Osteocyte (in vitro differentiated cells): ENCODE measurements around the gene FHIT. TPM values are rescaled to one million over a fixed set of nuclear protein-coding genes. Genes with fewer than 3 reads are reported as not detected.

ENCODE experiments used
- DNase-seq: peaks from one replicate; pipeline ENCODE4 v3.0.0; 2021; ENCODE audit warnings: mixed read lengths; ENCODE audit not compliant: unreplicated experiment; ENCODE audit errors: extremely low spot score
- H3K27ac Mint-ChIP-seq: one replicate; pipeline ENCODE4 v1.8.0; 2021; ENCODE audit warnings: mild to moderate bottlenecking, mixed read lengths; ENCODE audit not compliant: unreplicated experiment
- H3K27me3 Mint-ChIP-seq: one replicate; pipeline ENCODE4 v1.8.0; 2021; ENCODE audit warnings: mixed read lengths; ENCODE audit not compliant: unreplicated experiment
- H3K36me3 Mint-ChIP-seq: one replicate; pipeline ENCODE4 v1.8.0; 2021; ENCODE audit warnings: mixed read lengths; ENCODE audit not compliant: unreplicated experiment
- H3K4me1 Mint-ChIP-seq: one replicate; pipeline ENCODE4 v1.8.0; 2021; ENCODE audit warnings: mixed read lengths; ENCODE audit not compliant: unreplicated experiment
- H3K4me3 Mint-ChIP-seq: one replicate; pipeline ENCODE4 v1.8.0; 2021; ENCODE audit warnings: mild to moderate bottlenecking, moderate library complexity, mixed read lengths; ENCODE audit not compliant: unreplicated experiment
- H3K9me3 Mint-ChIP-seq: one replicate; pipeline ENCODE4 v1.8.0; 2021; ENCODE audit warnings: mixed read lengths; ENCODE audit not compliant: unreplicated experiment
- total RNA-seq: library from RNA; stranded (reverse); gene quantifications from 2 replicates; pipeline ENCODE4 v1.2.1, GENCODE V29; 2021
- TF ChIP-seq, protein P1 (sequence below): fragments of 200-600 bp; sonication (generic); IDR thresholded peaks from 2 replicates; pipeline ENCODE4 v1.5.0; 2021; ENCODE audit warnings: antibody characterized with exemption, mild to moderate bottlenecking, moderate library complexity

Gene FHIT
- total RNA-seq, 1 donor from 2014 or later, result 2.3 TPM

DNA sequence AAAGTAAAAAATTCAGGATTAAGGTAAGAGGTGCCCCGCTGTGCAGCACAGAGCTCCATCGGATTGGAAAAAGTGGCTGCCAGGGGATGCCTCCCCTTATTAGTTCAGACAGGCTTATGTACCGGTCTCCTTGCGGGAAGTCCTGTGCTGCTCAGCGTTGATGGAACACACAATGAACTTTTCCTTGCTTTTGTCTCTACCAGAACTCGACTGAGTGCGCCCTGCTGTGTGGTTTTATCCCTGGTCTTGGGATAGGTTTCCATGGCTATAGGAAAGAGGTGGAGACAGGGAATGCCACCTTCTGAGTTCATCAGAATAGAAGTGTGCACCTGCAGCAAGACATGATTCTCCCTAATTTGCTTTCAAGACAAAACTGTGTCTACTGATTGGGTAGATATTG lies 1455.5 kb downstream of the FHIT start:
- no peak for DNase-seq
- no peaks in the 10 kb centered on the region for H3K4me1 Mint-ChIP-seq
- H3K27ac Mint-ChIP-seq, result no peak overlapping the region
- H3K27me3 Mint-ChIP-seq, result no peaks in the 10 kb centered on the region
- TF ChIP-seq, protein P1, sequence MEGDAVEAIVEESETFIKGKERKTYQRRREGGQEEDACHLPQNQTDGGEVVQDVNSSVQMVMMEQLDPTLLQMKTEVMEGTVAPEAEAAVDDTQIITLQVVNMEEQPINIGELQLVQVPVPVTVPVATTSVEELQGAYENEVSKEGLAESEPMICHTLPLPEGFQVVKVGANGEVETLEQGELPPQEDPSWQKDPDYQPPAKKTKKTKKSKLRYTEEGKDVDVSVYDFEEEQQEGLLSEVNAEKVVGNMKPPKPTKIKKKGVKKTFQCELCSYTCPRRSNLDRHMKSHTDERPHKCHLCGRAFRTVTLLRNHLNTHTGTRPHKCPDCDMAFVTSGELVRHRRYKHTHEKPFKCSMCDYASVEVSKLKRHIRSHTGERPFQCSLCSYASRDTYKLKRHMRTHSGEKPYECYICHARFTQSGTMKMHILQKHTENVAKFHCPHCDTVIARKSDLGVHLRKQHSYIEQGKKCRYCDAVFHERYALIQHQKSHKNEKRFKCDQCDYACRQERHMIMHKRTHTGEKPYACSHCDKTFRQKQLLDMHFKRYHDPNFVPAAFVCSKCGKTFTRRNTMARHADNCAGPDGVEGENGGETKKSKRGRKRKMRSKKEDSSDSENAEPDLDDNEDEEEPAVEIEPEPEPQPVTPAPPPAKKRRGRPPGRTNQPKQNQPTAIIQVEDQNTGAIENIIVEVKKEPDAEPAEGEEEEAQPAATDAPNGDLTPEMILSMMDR, result no peak
- H3K9me3 Mint-ChIP-seq, result no peaks in the 10 kb centered on the region
- no peaks in the 10 kb centered on the region for H3K36me3 Mint-ChIP-seq
- H3K4me3 Mint-ChIP-seq, result no peak overlapping the region

DNA sequence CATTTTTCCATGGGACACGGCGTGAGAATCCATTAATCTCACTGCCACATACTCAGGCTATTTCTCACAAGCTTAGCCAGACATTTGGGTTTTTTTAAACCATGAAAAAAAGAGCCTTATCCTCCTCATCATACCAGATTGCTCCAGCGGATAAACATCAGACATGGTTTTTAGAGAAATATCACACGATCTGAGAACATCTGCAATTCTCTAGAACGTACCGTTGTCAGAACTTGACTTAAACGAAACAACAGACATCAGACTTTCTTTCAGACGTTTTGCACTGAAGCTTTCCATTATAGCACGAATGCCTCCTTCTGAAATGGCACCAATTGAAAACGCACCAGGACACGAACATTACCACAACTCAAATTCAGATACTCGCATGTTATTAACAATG lies 1457.3 kb downstream of the FHIT start:
- H3K27ac Mint-ChIP-seq, result no peak overlapping the region
- TF ChIP-seq, protein P1, result no peak
- no peaks in the 10 kb centered on the region for H3K4me1 Mint-ChIP-seq
- H3K27me3 Mint-ChIP-seq, result no peaks in the 10 kb centered on the region
- DNase-seq, result no peak
- no peaks in the 10 kb centered on the region for H3K9me3 Mint-ChIP-seq
- H3K36me3 Mint-ChIP-seq, result no peaks in the 10 kb centered on the region
- no peak overlapping the region for H3K4me3 Mint-ChIP-seq

DNA sequence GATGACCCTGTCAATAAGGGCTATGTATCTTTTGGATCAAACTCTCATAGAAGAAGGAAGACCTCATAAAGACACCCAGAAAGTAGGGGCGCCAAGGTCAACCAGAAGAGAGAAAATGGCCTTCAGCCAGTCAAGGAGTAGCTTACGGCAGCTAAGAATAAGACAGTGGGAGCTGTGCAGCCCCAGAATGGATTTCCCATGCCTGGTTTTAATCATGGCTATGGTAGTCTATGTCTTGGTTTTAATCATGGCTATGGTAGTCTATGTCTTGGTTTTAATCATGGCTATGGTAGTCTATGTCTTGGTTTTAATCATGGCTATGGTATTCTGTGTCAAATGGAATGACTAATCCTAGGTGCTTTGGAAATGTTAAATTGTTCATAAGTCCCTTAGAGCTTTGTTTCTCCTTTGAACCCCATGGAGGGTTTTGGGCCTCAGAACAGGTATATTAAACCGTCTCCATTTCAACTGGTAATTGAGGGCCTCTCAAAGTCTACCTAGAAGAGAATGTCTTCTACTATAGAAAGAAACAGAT lies 1459.4 kb downstream of the FHIT start:
- TF ChIP-seq, protein P1, result no peak
- Mint-ChIP-seq H3K4me1 (no peaks in the 10 kb centered on the region), H3K27me3 (no peaks in the 10 kb centered on the region), H3K27ac (no peak overlapping the region), H3K36me3 (no peaks in the 10 kb centered on the region), H3K9me3 (no peaks in the 10 kb centered on the region), H3K4me3 (no peak overlapping the region)
- DNase-seq, result no peak

DNA sequence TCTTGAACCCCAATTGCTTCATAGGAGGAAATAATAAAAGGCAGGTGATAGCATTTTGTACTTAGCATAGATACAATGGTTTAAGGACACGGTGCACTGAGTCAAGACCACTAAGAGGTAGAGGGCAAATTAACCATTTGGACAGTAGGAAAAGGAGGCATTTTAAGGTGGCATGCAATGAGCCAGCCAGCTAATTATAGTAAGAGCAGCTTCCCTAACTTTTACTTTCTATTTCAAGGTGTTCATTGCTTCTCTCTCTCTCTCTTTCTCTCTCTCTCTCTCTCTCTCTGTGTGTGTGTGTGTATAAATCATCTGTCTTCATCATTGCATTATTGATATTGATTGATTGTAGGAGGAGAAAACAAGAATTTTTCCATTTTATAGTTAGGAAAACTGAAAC lies 1461.0 kb downstream of the FHIT start:
- TF ChIP-seq, protein P1, result no peak
- no peak for DNase-seq
- no peaks in the 10 kb centered on the region for H3K27me3 Mint-ChIP-seq
- no peaks in the 10 kb centered on the region for H3K4me1 Mint-ChIP-seq
- H3K4me3 Mint-ChIP-seq, result no peak overlapping the region
- no peaks in the 10 kb centered on the region for H3K9me3 Mint-ChIP-seq
- no peaks in the 10 kb centered on the region for H3K36me3 Mint-ChIP-seq
- no peak overlapping the region for H3K27ac Mint-ChIP-seq

DNA sequence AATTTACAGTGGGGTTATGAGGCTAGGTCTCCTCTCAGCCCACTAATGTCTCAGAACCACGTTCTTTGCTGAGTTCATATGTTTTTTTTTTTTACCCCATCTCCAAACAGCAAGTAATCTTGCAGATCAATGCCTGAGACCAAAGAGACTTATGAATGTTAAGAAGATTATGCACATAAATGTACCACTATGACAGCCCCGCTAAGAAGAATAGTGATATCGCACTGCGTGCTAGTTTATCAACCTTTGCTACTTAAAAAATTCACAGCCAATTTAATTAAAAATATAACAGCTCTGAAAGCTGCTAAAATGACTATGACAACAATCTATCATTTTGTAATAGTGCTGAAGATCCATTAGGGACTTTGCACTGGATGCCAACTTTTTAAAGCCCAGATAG lies 1462.5 kb downstream of the FHIT start:
- H3K36me3 Mint-ChIP-seq, result no peaks in the 10 kb centered on the region
- no peak overlapping the region for H3K27ac Mint-ChIP-seq
- no peak overlapping the region for H3K4me3 Mint-ChIP-seq
- TF ChIP-seq, protein P1, result no peak
- no peak for DNase-seq
- H3K9me3 Mint-ChIP-seq, result peaks cover 3% of the 10 kb centered on the region
- peaks cover 3% of the 10 kb centered on the region for H3K4me1 Mint-ChIP-seq
- H3K27me3 Mint-ChIP-seq, result no peaks in the 10 kb centered on the region
